ENCODE measurements around the gene CLEC7A.

CLEC7A gene

GRCh38 chr12:10136637-10137205, 6.7 kb upstream of the CLEC7A start:
- in situ Hi-C loops (cut with HindIII; ENCODE audit: low pct_ligation_motif_present, low sequenced_read_pairs) = no loop called here
- DNase-seq = no peak
- H3K27ac ChIP-seq = no peak overlapping the region

GRCh38 chr12:10135126-10135525, 5.1 kb upstream of the CLEC7A start:
- in situ Hi-C loops (cut with HindIII; ENCODE audit: low pct_ligation_motif_present, low sequenced_read_pairs) = no loop called here
- H3K27ac ChIP-seq = no peak overlapping the region
- no peaks in the 10 kb centered on the region for H3K36me3 ChIP-seq (replicated peaks)
- no peak for DNase-seq
- H3K4me3 ChIP-seq (ENCODE audit: low read depth, low read length) = no peak overlapping the region
- no peak for TF ChIP-seq CTCF (IDR thresholded peaks at IDR 0.05; ENCODE audit: low read depth, low read length, missing control alignments)
- no peaks in the 10 kb centered on the region for H3K27me3 ChIP-seq (replicated peaks)

More at GRCh38 chr12:10136637-10137205, 6.7 kb upstream of the CLEC7A start:
- no peak for TF ChIP-seq CTCF (IDR thresholded peaks at IDR 0.05; ENCODE audit: low read depth, low read length, missing control alignments)
- H3K36me3 ChIP-seq (replicated peaks) = no peaks in the 10 kb centered on the region
- H3K4me3 ChIP-seq (ENCODE audit: low read depth, low read length) = no peak overlapping the region
- no peaks in the 10 kb centered on the region for H3K27me3 ChIP-seq (replicated peaks)

- no peaks in the 10 kb centered on the region for H3K36me3 ChIP-seq (replicated peaks)
- no peak for DNase-seq
- no peak overlapping the region for H3K27ac ChIP-seq
- H3K4me3 ChIP-seq (ENCODE audit: low read depth, low read length) = no peak overlapping the region
- no peaks in the 10 kb centered on the region for H3K27me3 ChIP-seq (replicated peaks)
- no peak for TF ChIP-seq CTCF (IDR thresholded peaks at IDR 0.05; ENCODE audit: low read depth, low read length, missing control alignments)
- in situ Hi-C loops (cut with HindIII; ENCODE audit: low pct_ligation_motif_present, low sequenced_read_pairs) = no loop called here
These were observed 2.9 kb upstream of the CLEC7A start for GRCh38 chr12:10132850-10133370.

GRCh38 chr12:10131111-10131690, 1.2 kb upstream of the CLEC7A start:
- Histone ChIP-seq H3K27me3 (replicated peaks) (no peaks in the 10 kb centered on the region), H3K4me3 (ENCODE audit: low read depth, low read length) (no peak overlapping the region), H3K36me3 (replicated peaks) (no peaks in the 10 kb centered on the region), H3K27ac (no peak overlapping the region)
- DNase-seq = no peak
- no peak for TF ChIP-seq CTCF (IDR thresholded peaks at IDR 0.05; ENCODE audit: low read depth, low read length, missing control alignments)
- in situ Hi-C loops (cut with HindIII; ENCODE audit: low pct_ligation_motif_present, low sequenced_read_pairs) = no loop called here

GRCh38 chr12:10128687-10129086, 1.3 kb downstream of the CLEC7A start:
- no peak overlapping the region for H3K27ac ChIP-seq
- H3K4me3 ChIP-seq (ENCODE audit: low read depth, low read length) = no peak overlapping the region
- H3K27me3 ChIP-seq (replicated peaks) = no peaks in the 10 kb centered on the region
- DNase-seq = no peak
- in situ Hi-C loops (cut with HindIII; ENCODE audit: low pct_ligation_motif_present, low sequenced_read_pairs) = no loop called here
- H3K36me3 ChIP-seq (replicated peaks) = no peaks in the 10 kb centered on the region
- TF ChIP-seq CTCF (IDR thresholded peaks at IDR 0.05; ENCODE audit: low read depth, low read length, missing control alignments) = no peak

Data from brain microvascular endothelial cell (primary cell).